Ishikawa (cell line): ENCODE results near the gene RRBP1.
A peak's percentile ranks its signal among the peaks of the same experiment; 100 is the strongest.

Experiments
- CEBPB ChIP-seq: IDR thresholded peaks from 2 replicates; pipeline ENCODE4 v1.6.1; 2012
- CREB1 ChIP-seq: IDR thresholded peaks from 2 replicates; pipeline ENCODE4 v1.6.1; 2012; ENCODE audit warnings: low read depth
- EGR1 ChIP-seq: IDR thresholded peaks from 2 replicates; pipeline ENCODE4 v1.6.1; 2012
- EP300 ChIP-seq: IDR thresholded peaks from 2 replicates; pipeline ENCODE4 v1.6.1; 2012; ENCODE audit warnings: borderline replicate concordance
- FOXM1 ChIP-seq: IDR thresholded peaks from 2 replicates; pipeline ENCODE4 v1.6.1; 2012; ENCODE audit warnings: low read depth, borderline replicate concordance
- MAX ChIP-seq: IDR thresholded peaks from 2 replicates; pipeline ENCODE4 v1.6.1; 2012
- NFIC ChIP-seq: IDR thresholded peaks from 2 replicates; pipeline ENCODE4 v1.6.1; 2012
- RAD21 ChIP-seq: IDR thresholded peaks from 2 replicates; pipeline ENCODE4 v1.6.1; 2012; ENCODE audit warnings: low read depth
- REST ChIP-seq: IDR thresholded peaks from 2 replicates; pipeline ENCODE4 v1.6.1; 2012; ENCODE audit warnings: low read depth, mild to moderate bottlenecking
- TAF1 ChIP-seq: IDR thresholded peaks from 2 replicates; pipeline ENCODE4 v1.6.1; 2012; ENCODE audit warnings: low read depth, mild to moderate bottlenecking
- TCF12 ChIP-seq: IDR thresholded peaks from 2 replicates; pipeline ENCODE4 v1.6.1; 2012; ENCODE audit warnings: low read depth
- TEAD4 ChIP-seq: IDR thresholded peaks from 2 replicates; pipeline ENCODE4 v1.6.1; 2012
- USF1 ChIP-seq: IDR thresholded peaks from 2 replicates; pipeline ENCODE4 v1.6.1; 2012
- YY1 ChIP-seq: IDR thresholded peaks from 2 replicates; pipeline ENCODE4 v1.6.1; 2012; ENCODE audit warnings: low read depth
- ZBTB7A ChIP-seq: IDR thresholded peaks from 2 replicates; pipeline ENCODE4 v1.6.1; 2012; ENCODE audit warnings: low read depth

Gene RRBP1

GRCh38 chr20:17617212-17617867 is 64.7 kb downstream of the RRBP1 start:
- TF ChIP-seq CEBPB (no peak), RAD21 (peak; percentile 79), REST (no peak)

- no peak for TF ChIP-seq TEAD4
- TF ChIP-seq RAD21 = no peak
- TF ChIP-seq TAF1 = no peak
- TF ChIP-seq REST = no peak
- TF ChIP-seq MAX = no peak
- TF ChIP-seq YY1 = no peak
Observed at GRCh38 chr20:17616480-17617211, 65.4 kb downstream of the RRBP1 start.

GRCh38 chr20:17615645-17616479 is 66.2 kb downstream of the RRBP1 start:
- TF ChIP-seq REST = no peak

GRCh38 chr20:17614812-17615644 is 67.0 kb downstream of the RRBP1 start:
- TF ChIP-seq CREB1 (no peak), EP300 (no peak), YY1 (no peak), MAX (no peak), RAD21 (no peak), NFIC (no peak), USF1 (no peak), ZBTB7A (no peak), CEBPB (no peak), TCF12 (no peak), TEAD4 (no peak), TAF1 (no peak), EGR1 (no peak), FOXM1 (no peak), REST (no peak)
